Measurements from ENCODE around the gene PTGS1. TPM values are rescaled to one million over a fixed set of nuclear protein-coding genes. Genes with fewer than 3 reads are reported as not detected.

Gene PTGS1
- total and polyA plus RNA-seq, 2 of the 13 experiments (the other 11 are each of a cell fraction or from before 2014, with no cell fraction given): 0.07 to 0.08 TPM

DNA sequence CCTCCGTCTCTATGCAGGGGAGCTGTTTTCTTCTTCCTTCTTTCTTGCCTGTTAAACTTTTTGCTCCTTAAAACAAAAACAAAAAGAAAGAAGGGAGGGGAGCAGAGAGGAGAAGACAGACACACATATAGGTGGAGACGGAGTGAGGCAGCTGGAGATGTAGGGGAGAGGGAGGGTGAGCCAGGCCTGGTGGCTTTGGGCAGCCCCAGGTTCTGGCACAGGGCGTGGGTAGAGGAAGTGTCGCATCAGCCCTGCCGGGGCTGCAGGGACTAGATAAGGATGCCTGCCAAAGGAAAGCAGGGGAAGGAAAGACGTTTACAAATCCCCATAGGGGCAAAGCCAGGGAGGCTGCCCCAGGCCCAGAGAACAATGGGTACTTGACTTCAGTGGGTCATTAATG, 38.7 kb upstream of the PTGS1 start (continued):
- TF ChIP-seq SMAD1 (CRISPR knock-in tag; IDR thresholded peaks at IDR 0.05; ENCODE audit: borderline replicate concordance, low read depth) (no peak), ZNF749 (CRISPR knock-in tag; IDR thresholded peaks at IDR 0.05; ENCODE audit: borderline replicate concordance) (no peak), NR1H2 (CRISPR knock-in tag; IDR thresholded peaks at IDR 0.05; ENCODE audit: borderline replicate concordance, low read depth) (no peak), ZNF724P (CRISPR knock-in tag; IDR thresholded peaks at IDR 0.05; ENCODE audit: borderline replicate concordance) (no peak)
- TF ChIP-seq, protein P1, sequence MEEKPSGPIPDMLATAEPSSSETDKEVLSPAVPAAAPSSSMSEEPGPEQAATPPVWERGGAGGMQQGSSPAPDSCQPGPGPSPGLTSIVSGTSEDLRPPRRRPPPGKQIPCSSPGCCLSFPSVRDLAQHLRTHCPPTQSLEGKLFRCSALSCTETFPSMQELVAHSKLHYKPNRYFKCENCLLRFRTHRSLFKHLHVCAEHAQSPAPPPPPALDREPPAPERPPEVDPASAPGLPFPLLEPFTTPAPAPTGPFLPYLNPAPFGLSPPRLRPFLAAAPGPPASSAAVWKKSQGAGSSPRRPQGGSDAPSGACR (CRISPR knock-in tag; IDR thresholded peaks at IDR 0.05): no peak
- TF ChIP-seq, protein P2, sequence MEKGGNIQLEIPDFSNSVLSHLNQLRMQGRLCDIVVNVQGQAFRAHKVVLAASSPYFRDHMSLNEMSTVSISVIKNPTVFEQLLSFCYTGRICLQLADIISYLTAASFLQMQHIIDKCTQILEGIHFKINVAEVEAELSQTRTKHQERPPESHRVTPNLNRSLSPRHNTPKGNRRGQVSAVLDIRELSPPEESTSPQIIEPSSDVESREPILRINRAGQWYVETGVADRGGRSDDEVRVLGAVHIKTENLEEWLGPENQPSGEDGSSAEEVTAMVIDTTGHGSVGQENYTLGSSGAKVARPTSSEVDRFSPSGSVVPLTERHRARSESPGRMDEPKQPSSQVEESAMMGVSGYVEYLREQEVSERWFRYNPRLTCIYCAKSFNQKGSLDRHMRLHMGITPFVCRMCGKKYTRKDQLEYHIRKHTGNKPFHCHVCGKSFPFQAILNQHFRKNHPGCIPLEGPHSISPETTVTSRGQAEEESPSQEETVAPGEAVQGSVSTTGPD (CRISPR knock-in tag; IDR thresholded peaks at IDR 0.05): no peak
- TF ChIP-seq, protein P3, sequence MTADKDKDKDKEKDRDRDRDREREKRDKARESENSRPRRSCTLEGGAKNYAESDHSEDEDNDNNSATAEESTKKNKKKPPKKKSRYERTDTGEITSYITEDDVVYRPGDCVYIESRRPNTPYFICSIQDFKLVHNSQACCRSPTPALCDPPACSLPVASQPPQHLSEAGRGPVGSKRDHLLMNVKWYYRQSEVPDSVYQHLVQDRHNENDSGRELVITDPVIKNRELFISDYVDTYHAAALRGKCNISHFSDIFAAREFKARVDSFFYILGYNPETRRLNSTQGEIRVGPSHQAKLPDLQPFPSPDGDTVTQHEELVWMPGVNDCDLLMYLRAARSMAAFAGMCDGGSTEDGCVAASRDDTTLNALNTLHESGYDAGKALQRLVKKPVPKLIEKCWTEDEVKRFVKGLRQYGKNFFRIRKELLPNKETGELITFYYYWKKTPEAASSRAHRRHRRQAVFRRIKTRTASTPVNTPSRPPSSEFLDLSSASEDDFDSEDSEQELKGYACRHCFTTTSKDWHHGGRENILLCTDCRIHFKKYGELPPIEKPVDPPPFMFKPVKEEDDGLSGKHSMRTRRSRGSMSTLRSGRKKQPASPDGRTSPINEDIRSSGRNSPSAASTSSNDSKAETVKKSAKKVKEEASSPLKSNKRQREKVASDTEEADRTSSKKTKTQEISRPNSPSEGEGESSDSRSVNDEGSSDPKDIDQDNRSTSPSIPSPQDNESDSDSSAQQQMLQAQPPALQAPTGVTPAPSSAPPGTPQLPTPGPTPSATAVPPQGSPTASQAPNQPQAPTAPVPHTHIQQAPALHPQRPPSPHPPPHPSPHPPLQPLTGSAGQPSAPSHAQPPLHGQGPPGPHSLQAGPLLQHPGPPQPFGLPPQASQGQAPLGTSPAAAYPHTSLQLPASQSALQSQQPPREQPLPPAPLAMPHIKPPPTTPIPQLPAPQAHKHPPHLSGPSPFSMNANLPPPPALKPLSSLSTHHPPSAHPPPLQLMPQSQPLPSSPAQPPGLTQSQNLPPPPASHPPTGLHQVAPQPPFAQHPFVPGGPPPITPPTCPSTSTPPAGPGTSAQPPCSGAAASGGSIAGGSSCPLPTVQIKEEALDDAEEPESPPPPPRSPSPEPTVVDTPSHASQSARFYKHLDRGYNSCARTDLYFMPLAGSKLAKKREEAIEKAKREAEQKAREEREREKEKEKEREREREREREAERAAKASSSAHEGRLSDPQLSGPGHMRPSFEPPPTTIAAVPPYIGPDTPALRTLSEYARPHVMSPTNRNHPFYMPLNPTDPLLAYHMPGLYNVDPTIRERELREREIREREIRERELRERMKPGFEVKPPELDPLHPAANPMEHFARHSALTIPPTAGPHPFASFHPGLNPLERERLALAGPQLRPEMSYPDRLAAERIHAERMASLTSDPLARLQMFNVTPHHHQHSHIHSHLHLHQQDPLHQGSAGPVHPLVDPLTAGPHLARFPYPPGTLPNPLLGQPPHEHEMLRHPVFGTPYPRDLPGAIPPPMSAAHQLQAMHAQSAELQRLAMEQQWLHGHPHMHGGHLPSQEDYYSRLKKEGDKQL (CRISPR knock-in tag; IDR thresholded peaks at IDR 0.05; ENCODE audit: low read depth): no peak

Data from HepG2 (cell line).